B cell (primary cell): ENCODE results near the gene SLC26A1. TPM values are rescaled to one million over a fixed set of nuclear protein-coding genes. Genes with fewer than 3 reads are reported as not detected.

Experiments used
- ATAC-seq: fragments of 200-7000 bp; cut with Tn5 transposase; one replicate; pipeline ENCODE4 v1.10.0; 2021; ENCODE audit warnings: low read depth, mild to moderate bottlenecking, moderate number of reproducible peaks, moderate library complexity
- CTCF ChIA-PET: fragments of 350-600 bp; sonication (Branson Sonifier 250); formaldehyde crosslinking; loops from one replicate; lab custom pipeline; 2021; ENCODE audit warnings: antibody characterized with exemption, inconsistent platforms; lab: Charles Lee
- POLR2A ChIA-PET: fragments of 350-600 bp; sonication (Branson Sonifier 250); formaldehyde crosslinking; loops from one replicate; lab custom pipeline; 2021; ENCODE audit warnings: antibody characterized with exemption; lab: Charles Lee
- DNase-seq: peaks from one replicate; pipeline ENCODE4 v3.0.0; 2013
- H2AFZ ChIP-seq: 2 replicates; pipeline ENCODE4 v1.6.1; 2012; ENCODE audit warnings: mild to moderate bottlenecking, low read depth, low read length; ENCODE audit not compliant: insufficient read depth, poor library complexity, severe bottlenecking
- H3K27ac ChIP-seq, 2 donors: 1 replicate in 1 of 2; 2 replicates in 1 of 2; pipeline ENCODE4 v1.5.1; 2012 to 2013; ENCODE audit warnings: low read length in 2 of 2, mild to moderate bottlenecking in 2 of 2, moderate library complexity in 1 of 2
- H3K27me3 ChIP-seq, 4 experiments: fragments of 200-600 bp in 1 of 4; sonication (generic) in 1 of 4; replicated peaks in 1 of 4; 1 replicate in 2 of 4; 2 replicates in 2 of 4; pipeline versions ENCODE4 v1.6.1 to v1.7.0; 2013 to 2016; ENCODE audit warnings: low read length in 3 of 4, mild to moderate bottlenecking in 2 of 4, mixed read lengths in 1 of 4, moderate library complexity in 1 of 4; ENCODE audit not compliant: insufficient read depth in 4 of 4, control insufficient read depth in 3 of 4; ENCODE audit errors: control extremely low read depth in 1 of 4
- H3K36me3 ChIP-seq, 2 experiments: replicated peaks in 1 of 2; 1 replicate in 1 of 2; 2 replicates in 1 of 2; pipeline versions ENCODE4 v1.6.1 to v1.7.1; 2013; ENCODE audit warnings: low read length in 1 of 2; ENCODE audit not compliant: insufficient read depth in 2 of 2, control insufficient read depth in 1 of 2; ENCODE audit errors: control extremely low read depth in 1 of 2, extremely low read depth in 1 of 2
- H3K4me1 ChIP-seq, 2 donors: fragments of 200-600 bp in 1 of 2; sonication (generic) in 1 of 2; 1 replicate in 1 of 2; 2 replicates in 1 of 2; pipeline versions ENCODE4 v1.5.1 to v1.6.1; 2013 to 2017; ENCODE audit warnings: low read length in 2 of 2; ENCODE audit not compliant: control insufficient read depth in 2 of 2, insufficient read depth in 2 of 2
- H3K4me2 ChIP-seq: replicated peaks from 2 replicates; pipeline ENCODE3; 2012; ENCODE audit warnings: mild to moderate bottlenecking, low read depth, low read length; ENCODE audit not compliant: poor library complexity, severe bottlenecking
- H3K4me3 ChIP-seq, 5 experiments: fragments of 200-600 bp in 1 of 5; sonication (generic) in 1 of 5; 1 replicate in 3 of 5; 2 replicates in 2 of 5; pipeline versions ENCODE4 v1.5.1 to v1.7.0; 2011 to 2016; ENCODE audit warnings: low read length in 4 of 5, mild to moderate bottlenecking in 4 of 5, low read depth in 2 of 5, control low read depth in 1 of 5, moderate library complexity in 1 of 5; ENCODE audit not compliant: insufficient read depth in 1 of 5; ENCODE audit errors: control extremely low read depth in 1 of 5, extremely low read depth in 1 of 5
- H3K79me2 ChIP-seq: fragments of 200-600 bp; sonication (generic); one replicate; pipeline ENCODE4 v1.6.0; 2016; ENCODE audit warnings: low read length; ENCODE audit not compliant: control insufficient read depth, insufficient read depth
- H3K9ac ChIP-seq: fragments of 200-600 bp; sonication (generic); 2 replicates; pipeline ENCODE4 v1.6.1; 2017; ENCODE audit warnings: mild to moderate bottlenecking, low read length, moderate library complexity
- H3K9me3 ChIP-seq, 3 donors: one replicate each; pipeline versions ENCODE4 v1.6.1 to v1.7.1; 2013; ENCODE audit warnings: low read length in 2 of 3; ENCODE audit not compliant: control insufficient read depth in 2 of 3, insufficient read depth in 1 of 3; ENCODE audit errors: control extremely low read depth in 1 of 3
- H4K20me1 ChIP-seq: 2 replicates; pipeline ENCODE4 v1.6.0; 2012; ENCODE audit warnings: mild to moderate bottlenecking, low read length; ENCODE audit not compliant: insufficient read depth, control insufficient read depth, poor library complexity, severe bottlenecking
- H3K27ac Mint-ChIP-seq: one replicate; pipeline ENCODE4 v1.8.0; 2021; ENCODE audit warnings: mixed read lengths
- H3K27me3 Mint-ChIP-seq: one replicate; pipeline ENCODE4 v1.8.0; 2021; ENCODE audit warnings: mixed read lengths
- H3K4me1 Mint-ChIP-seq: one replicate; pipeline ENCODE4 v1.8.0; 2021; ENCODE audit warnings: mixed read lengths
- H3K4me3 Mint-ChIP-seq: one replicate; pipeline ENCODE4 v1.8.0; 2021; ENCODE audit warnings: mixed read lengths
- H3K9me3 Mint-ChIP-seq: one replicate; pipeline ENCODE4 v1.8.0; 2022; ENCODE audit warnings: mixed read lengths; ENCODE audit not compliant: insufficient read depth
- EZH2 ChIP-seq: IDR thresholded peaks from 2 replicates; pipeline ENCODE4 v1.6.1; 2012; ENCODE audit warnings: borderline replicate concordance, low read depth, mild to moderate bottlenecking, moderate library complexity, low read length; ENCODE audit not compliant: insufficient read depth, poor library complexity, severe bottlenecking
- WGBS: methylation state at CpG from one replicate; pipeline ENCODE4 v1.1.5; 2013; ENCODE audit warnings: missing lambda C conversion rate; ENCODE audit not compliant: insufficient coverage; 5-methylcytosine and 5-hydroxymethylcytosine counted together
- intact Hi-C: fragments of 100-400 bp; cut with micrococcal nuclease; formaldehyde crosslinking; loops from one replicate; pipeline ENCODE4 v1.10.0; 2022
- polyA plus RNA-seq: library from polyadenylated mRNA; depleted of rRNA; stranded (reverse); fragments of >200 nt; gene quantifications from 2 replicates; pipeline ENCODE4 v1.2.3, GENCODE V29; 2012
- total RNA-seq, 2 donors: library from RNA; stranded (reverse); fragments of 120-200 nt in 1 of 2; gene quantifications; 1 replicate in 1 of 2; 2 replicates in 1 of 2; pipeline versions ENCODE4 v1.2.3 to v1.2.4, GENCODE V29; 2013 to 2022
- TF ChIP-seq, protein P1 (sequence below): fragments of 200-600 bp; IDR thresholded peaks from one replicate; pipeline ENCODE4 v1.8.0; 2022; ENCODE audit warnings: antibody characterized with exemption, mild to moderate bottlenecking

The SLC26A1 gene
- total and polyA plus RNA-seq, 2 donors (not counting 1 experiment from before 2014, with no cell fraction given) = 0.03 to 1.1 TPM

DNA sequence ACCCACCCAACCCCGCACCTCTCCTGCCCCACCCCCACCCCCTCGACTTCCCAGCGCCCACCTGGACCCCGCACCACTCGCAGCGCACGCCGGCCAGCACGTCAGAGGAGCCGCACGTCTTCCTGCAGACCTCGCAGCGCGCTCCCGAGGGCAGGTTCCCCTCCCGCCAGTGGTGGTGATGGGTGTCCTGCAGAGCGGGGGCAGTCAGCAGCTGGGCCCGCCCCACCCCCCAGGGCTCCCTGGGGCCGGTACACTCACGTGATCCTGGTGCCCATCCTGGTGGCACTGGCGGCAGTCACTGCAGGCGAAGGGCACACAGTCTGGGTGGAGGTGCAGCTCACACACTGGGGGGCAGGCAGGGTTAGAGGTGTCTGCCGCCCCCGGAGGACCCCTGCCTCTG, 25.0 kb downstream of the SLC26A1 start:
- Histone ChIP-seq H3K9me3 (no peaks in the 10 kb centered on the region), H3K4me2 (peak overlapping the region; percentile 63), H4K20me1 (peaks cover 68% of the 10 kb centered on the region), H3K36me3 (peaks cover 0 to 6% of the 10 kb centered on the region in 2 experiments), H3K27me3 (peaks cover 0 to 6% (median under 1%) of the 10 kb centered on the region in 4 experiments), H2AFZ (no peak overlapping the region), H3K9ac (no peak overlapping the region), H3K79me2 (peaks cover 24% of the 10 kb centered on the region), H3K27ac (no peak overlapping the region), H3K4me1 (peaks cover 14 to 29% of the 10 kb centered on the region in 2 donors), H3K4me3 (no peak overlapping the region)
- DNase-seq (no peak), ATAC-seq (no peak)
- 29% methylated on average over 15 of the region's 24 CpGs for WGBS
- no peaks in the 10 kb centered on the region for H3K9me3 Mint-ChIP-seq
- TF ChIP-seq, protein P1, sequence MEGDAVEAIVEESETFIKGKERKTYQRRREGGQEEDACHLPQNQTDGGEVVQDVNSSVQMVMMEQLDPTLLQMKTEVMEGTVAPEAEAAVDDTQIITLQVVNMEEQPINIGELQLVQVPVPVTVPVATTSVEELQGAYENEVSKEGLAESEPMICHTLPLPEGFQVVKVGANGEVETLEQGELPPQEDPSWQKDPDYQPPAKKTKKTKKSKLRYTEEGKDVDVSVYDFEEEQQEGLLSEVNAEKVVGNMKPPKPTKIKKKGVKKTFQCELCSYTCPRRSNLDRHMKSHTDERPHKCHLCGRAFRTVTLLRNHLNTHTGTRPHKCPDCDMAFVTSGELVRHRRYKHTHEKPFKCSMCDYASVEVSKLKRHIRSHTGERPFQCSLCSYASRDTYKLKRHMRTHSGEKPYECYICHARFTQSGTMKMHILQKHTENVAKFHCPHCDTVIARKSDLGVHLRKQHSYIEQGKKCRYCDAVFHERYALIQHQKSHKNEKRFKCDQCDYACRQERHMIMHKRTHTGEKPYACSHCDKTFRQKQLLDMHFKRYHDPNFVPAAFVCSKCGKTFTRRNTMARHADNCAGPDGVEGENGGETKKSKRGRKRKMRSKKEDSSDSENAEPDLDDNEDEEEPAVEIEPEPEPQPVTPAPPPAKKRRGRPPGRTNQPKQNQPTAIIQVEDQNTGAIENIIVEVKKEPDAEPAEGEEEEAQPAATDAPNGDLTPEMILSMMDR = no peak
- TF ChIP-seq EZH2 = no peak
- peaks cover 9% of the 10 kb centered on the region for H3K4me1 Mint-ChIP-seq
- no peak overlapping the region for H3K4me3 Mint-ChIP-seq
- intact Hi-C loops = no loop called here
- H3K27ac Mint-ChIP-seq = no peak overlapping the region
- ChIA-PET CTCF (interaction anchor here (1.2 kb wide), 1 partner anchor 19 kb away, joined by 3 read pairs; the partner anchor contains the start of gene IDUA), POLR2A (no interaction called here)
- H3K27me3 Mint-ChIP-seq = no peaks in the 10 kb centered on the region
